Activated gamma-delta T cell treated with Interleukin-2 at 50 U/mL for 16 hours (primary cell): ENCODE measurements around the gene EMP2.
"Not testable (repeated sequence)": the region's sequence is repeated elsewhere in the genome, so short reads cannot be mapped to it uniquely, and the experiment has no call there.

Experiments
- DNase-seq: peaks from one replicate; pipeline ENCODE4 v3.0.0-alpha.2; 2020

Gene EMP2

DNA sequence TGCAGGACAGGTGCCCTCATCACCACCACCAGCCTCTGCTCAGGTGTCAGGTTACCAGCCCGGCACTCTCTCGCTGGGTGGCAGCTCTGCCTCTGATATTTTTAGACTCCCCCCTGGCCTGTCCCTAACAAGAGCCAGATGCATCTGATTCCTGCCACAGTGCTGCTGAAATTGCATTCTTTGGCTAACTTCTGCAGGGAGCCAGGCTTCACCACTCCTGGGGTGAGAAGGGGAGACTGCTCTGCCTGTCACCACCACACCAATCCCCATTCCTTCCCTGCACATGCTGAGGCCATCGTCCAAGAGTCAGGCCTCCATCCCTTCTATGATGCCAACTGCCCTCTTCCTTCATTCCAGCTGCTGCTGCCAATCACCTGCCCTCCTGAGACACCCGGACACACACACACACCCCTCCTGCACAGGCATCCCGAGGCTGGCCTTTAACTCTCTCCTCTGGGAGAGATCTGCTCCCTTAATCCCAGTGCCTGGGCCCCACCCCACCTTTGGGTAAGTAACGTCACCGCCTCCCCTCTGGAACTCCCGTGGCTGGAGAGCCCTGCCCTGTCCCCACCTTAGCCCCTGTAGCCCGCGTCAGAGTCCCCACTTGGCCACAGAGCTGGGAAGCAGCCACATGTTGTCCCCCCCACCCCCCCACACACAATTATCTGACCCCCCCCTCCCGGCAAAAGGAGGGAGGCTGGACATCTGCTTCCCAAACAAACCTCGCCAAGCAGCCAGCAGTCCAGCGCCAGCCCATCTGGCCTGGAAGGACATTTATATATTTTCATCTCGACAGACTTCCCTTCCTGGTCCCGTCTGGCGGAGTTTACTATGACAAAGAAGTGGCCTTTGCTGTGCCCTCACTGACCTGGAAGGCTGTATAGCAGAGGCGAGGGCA lies 2.8 kb downstream of the EMP2 start:
- no peak for DNase-seq

GRCh38 chr16:10576390-10577304 lies 3.8 kb downstream of the EMP2 start:
- DNase-seq, result no peak

DNA sequence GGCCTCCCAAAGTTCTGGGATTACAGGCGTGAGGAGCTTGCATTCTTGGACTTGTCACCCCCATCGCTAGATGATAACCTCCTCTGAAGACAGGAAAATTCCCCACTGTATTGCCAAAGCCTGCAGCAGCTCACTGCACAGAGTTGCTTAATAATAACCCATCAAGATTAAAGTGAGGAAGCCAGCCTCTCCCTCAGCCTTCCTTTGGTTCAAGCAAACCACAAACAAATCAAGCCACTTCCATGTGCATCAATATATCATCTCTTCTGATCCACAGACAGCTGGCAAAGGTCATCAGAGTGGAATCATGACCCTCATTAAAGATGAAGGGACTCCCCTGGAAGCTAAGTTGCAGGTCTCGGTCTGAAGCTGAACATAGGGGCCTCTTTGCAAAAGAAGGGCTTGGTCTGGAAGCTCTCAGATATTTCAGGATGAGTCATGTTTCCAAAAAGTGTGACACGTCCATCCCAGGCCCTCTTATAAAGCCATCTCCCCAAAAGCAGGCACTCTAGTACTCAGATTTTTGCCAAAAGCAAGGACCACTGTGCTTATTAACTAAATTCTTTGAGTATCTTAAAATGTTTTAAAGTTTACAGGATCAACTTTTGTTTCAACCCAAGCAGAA lies 4.8 kb downstream of the EMP2 start:
- no peak for DNase-seq

DNA sequence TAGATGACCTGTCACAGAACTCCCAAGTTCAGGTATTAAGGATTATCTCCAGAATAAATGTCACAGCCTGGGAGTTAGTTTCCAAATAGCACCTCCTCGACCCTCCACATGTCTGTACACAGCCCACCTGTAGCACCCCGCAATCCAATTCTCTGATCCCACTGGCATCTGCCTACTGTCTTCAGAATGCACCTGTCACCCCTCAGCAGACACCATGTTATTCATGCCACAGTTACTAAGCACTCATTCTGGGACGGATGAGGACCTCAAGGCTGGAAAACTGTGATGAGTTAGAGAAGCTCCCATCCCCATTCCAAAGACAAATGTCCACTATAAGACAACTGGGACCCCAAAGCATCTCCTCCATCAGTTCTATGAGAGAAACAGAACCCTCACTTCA lies 7.8 kb downstream of the EMP2 start:
- no peak for DNase-seq

DNA sequence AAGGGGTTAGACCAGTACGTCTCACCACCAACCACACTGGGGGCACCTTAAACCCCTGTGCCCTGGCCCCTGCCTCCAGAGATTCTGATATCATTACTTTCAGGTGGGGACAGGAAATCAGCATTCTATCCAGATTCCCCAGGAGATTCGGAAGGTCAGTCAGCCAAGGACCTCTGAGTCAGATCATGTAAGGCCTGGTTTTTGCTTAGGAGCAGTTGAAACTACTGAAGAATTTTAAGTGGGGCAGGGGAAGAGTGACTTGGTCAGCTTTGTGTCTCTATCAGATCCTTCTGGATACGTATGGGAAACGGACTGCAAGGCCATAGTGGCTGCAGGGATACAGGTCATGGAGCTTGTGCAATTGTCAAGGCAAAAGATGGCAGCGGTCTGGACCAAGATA lies 9.0 kb downstream of the EMP2 start:
- DNase-seq, result no peak

- no peak for DNase-seq
Measured at GRCh38 chr16:10569621-10570020, 10.8 kb downstream of the EMP2 start.

- no peak for DNase-seq
Measured at GRCh38 chr16:10566613-10567012, 13.8 kb downstream of the EMP2 start.

DNA sequence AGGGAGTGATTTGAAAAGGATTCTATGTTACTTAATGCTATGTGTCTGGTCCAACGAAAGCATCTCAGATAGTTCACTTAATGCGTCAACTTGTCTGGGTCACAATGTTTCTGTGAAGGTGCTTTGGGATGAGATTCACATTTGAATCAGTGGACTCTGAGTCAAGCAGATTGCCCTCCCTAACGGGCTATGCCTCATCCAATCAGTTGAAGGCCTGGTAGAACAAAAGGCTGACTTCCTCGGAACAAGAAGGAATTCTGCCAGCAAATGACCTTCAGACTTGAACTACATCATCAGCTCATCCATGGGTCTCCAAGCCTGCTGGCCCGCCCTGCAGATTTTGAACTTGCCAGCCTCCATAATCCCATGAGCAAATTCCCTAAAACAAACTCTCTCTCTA lies 15.2 kb downstream of the EMP2 start:
- DNase-seq, result no peak

DNA sequence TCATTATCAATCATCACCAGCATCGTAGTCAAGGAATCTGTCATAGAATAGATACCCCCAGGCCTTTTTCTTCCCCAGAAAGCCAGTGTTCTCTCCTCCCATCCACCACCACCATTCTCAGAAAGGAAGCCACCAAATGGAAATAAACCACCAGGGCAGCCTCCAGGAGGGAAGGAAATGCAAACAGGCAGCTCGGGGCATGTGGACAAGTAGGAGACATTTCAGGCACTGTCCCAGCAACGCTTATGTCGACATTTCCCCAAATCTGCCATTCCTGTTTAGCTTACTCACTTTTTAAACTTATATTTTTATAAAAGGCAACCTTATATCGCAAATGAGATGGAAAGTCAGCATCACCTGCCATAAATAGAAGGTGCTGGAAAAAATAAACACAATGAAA lies 15.8 kb downstream of the EMP2 start:
- DNase-seq, result no peak

GRCh38 chr16:10562361-10562899 lies 18.0 kb downstream of the EMP2 start:
- DNase-seq, result no peak

DNA sequence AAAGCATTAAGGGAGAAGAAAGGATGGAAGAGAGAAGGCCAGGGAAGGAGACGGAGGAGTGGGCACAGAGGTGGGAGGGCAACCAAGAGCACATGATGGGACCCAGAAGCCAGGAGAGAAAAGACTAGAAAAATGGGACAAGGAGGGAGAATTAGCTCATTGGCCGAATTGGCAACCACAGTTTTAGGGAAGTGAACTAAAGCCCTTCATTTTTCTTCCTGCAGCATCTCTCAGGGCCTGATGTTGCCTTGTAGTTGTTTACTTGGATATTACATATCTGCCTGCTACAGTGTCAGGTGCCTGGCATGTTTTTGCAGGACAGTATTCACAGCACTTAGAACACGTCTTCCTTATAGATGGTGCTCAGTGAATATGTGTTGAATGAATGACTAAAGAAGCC lies 19.0 kb downstream of the EMP2 start:
- no peak for DNase-seq

- no peak for DNase-seq
Measured at GRCh38 chr16:10561001-10561400, 19.4 kb downstream of the EMP2 start.

GRCh38 chr16:10559792-10560191 lies 20.6 kb downstream of the EMP2 start:
- DNase-seq, result not testable (repeated sequence)

DNA sequence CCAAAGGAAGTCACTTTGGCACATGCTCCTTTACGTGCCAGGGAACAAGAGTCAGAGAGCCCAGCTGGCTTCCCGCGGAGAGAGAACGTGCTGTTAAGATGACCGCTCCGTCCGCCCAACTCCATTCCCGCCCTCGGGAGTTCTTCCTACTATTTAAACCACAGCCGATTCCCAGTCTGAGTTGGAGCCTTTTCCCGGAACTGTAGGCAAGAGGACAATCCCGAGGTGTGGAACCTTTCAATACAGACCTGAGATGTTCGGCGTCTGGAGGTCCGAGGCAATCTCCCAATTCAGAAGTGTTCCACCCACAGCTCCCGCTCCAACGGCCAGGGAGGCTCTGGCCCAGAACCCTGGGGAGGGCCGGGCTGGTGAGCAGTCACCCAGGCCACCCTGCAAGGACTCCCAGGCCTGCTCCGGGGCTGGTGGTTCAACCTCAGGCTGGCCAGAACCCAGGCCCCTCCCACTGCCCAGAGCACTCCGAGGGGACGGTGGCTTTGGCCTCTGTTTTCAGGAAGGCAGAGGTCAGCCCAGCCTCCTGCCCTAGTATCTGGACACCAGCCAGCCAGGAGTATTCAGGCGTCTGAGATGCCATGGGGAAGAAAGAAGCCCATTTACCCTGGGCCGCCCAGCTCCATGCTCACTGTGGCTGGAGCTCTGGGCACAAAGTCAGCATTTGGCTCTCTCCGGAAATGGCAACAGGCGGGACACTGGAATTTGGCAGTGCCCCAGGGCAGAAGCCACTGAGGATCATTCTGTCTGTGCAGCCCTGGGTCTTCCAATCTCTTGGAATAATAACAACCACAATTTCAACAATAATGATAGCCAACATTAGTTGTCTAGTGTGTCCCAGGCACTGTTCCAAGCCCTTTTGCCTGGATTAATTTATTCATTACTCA lies 21.4 kb downstream of the EMP2 start:
- DNase-seq, result no peak

DNA sequence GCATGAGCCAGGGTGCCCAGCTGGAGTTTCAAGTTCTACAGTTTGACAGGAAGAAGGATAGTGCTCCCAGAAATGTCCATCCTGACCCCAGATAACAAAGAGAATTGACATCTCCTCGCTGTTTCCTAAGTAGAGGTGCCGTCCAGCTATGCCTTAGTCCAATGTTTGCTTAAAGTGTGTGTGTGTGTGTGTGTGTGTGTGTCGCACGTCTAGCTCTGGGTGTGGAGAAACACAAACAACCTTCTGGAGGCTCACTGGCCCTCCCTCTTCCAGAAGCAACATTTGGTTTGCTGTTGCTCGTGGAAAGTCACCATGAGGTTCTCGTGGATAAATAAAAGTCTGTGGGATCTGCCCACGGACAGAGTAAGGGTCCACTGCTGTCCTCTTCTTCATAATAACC lies 22.1 kb downstream of the EMP2 start:
- no peak for DNase-seq

DNA sequence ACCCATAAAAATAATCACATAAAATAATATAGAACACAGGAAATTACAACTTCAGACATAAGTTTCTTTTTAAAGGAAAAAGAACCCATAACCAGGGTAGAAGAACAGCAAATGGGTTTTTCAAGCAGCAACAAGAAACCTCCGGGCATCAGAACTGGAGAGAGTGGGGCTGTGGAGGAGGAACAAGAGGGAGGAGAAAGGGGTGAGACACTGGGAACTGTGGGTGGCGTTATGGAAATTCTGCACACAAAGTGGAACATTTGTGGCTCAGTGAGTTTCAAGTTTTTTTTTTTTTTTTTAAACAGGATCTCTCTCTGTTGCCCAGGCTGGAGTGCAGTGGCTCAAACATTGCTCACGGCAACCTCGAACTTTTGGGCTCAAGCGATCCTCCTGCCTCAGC lies 22.6 kb downstream of the EMP2 start:
- DNase-seq, result no peak

GRCh38 chr16:10556236-10556635 lies 24.2 kb downstream of the EMP2 start:
- no peak for DNase-seq

DNA sequence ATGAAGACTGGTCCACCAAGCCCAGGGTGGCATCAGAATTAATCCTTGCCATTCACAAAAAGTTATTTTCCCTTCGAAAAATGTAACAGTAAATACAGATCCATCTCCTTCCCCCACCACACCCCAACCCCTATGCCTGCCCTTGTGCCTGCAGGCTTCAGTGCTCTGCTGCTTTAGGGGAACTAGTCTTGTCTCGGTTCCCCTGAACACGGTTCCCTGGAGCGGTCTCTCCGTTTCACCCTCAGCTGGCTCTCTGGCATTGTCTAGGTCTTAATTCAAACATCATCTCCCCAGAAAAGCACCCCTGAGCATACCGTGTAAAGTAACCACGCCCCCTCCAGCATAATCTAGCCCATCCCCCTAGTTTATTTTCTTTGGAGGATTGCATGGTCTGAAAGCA lies 25.8 kb downstream of the EMP2 start:
- DNase-seq, result no peak

DNA sequence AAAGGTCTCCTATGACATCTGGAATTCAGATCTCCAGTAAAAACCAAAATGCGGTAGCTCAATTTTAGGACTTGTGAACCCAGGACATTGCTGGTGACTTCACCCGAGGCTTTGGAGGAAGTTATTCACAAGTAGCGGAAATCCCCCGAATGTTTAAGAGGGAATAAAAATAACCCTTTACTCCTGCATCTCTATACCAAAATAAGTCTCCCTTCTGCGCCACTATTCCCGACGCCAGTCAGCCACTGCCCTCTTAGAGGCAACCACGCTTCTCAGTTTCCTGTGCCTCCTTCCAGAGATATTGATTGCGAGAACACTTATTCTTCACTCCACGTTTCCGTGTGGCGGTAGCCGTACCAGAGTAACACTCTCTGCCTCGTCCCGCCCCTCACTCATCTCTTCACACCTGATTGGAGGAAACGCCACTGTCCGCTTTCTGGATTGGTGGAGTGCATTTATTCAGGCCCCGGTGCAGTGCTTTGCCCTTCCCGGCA lies 27.4 kb downstream of the EMP2 start:
- peak; percentile 53 for DNase-seq

- DNase-seq, result no peak
Measured at GRCh38 chr16:10552281-10552680, 28.1 kb downstream of the EMP2 start.

GRCh38 chr16:10551881-10552280 lies 28.5 kb downstream of the EMP2 start:
- no peak for DNase-seq

DNA sequence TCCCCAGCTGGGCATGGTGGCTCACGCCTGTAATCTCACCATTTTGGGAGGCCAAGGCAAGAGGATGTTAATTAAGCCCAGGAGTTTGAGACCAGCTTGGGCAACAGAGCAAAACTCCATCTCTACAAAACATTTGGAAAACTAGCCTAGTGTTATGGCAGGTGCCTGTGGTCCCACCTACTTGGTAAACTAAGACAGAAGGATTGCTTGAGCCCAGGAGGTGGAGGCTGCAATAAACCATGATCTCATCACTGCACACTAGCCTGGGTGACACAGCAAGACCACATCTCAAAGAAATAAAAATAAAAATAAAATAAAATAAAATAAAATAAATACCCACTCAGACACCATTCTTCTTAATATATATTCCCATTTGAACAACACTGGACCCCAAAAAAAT lies 32.0 kb downstream of the EMP2 start:
- no peak for DNase-seq
